VCaP (cell line): Measurements from ENCODE around the gene TP53BP2.

Experiments
- H3K27ac ChIP-seq: fragments of 450-650 bp; 2 replicates; pipeline ENCODE4 v1.5.1; 2017
- TF ChIP-seq, protein P1 (sequence below): fragments of 450-650 bp; conservative IDR thresholded peaks from 2 replicates; pipeline ENCODE4 v1.5.1; 2017; ENCODE audit warnings: mild to moderate bottlenecking, moderate library complexity

TP53BP2 gene

DNA sequence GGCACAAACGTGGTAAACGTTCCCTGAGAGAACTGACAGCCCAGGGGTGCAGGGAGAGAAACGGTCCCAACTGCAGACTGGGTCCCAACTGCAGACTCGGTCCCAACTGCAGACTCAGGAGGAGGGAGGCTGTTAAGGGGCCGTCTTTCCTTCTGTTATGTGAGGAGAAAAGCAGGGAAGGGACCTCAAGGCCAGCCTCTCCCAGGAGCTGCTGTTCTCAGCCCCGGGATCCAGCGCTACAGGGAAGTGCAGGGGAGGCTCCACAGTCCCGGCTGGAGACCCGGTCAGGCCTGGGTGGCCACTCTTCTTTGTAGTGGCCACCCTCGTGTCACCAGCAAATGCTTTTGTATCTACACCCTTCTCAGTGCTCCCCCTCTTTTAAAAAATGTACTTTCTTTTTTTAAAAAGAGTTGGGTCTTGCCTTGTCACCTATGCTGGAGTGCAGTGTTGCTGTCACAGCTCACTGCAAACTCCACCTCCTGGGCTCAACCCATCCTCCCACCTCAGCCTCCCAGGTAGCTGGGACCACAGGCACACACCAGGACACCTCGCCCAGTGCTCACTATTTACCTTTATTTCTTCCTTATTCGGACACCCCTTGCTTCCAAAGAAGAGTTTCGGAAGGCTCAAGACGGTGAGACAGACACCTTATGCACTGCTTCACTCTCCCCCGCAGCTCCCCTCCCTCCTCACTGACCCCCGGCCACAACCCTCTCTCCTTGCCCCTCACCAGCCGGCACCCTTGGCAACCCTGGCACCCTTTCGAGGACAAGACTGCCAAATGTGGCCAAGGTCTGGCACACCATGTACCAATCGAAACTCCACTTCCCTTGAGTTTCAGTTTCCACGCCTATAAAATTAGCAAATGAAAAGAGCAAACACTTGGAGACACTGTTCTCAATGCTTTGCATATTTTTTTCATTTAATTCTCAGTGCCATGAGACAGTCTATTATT, 111.6 kb downstream of the TP53BP2 start:
- TF ChIP-seq, protein P1, sequence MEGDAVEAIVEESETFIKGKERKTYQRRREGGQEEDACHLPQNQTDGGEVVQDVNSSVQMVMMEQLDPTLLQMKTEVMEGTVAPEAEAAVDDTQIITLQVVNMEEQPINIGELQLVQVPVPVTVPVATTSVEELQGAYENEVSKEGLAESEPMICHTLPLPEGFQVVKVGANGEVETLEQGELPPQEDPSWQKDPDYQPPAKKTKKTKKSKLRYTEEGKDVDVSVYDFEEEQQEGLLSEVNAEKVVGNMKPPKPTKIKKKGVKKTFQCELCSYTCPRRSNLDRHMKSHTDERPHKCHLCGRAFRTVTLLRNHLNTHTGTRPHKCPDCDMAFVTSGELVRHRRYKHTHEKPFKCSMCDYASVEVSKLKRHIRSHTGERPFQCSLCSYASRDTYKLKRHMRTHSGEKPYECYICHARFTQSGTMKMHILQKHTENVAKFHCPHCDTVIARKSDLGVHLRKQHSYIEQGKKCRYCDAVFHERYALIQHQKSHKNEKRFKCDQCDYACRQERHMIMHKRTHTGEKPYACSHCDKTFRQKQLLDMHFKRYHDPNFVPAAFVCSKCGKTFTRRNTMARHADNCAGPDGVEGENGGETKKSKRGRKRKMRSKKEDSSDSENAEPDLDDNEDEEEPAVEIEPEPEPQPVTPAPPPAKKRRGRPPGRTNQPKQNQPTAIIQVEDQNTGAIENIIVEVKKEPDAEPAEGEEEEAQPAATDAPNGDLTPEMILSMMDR, result no peak
- peak overlapping the region; percentile 91 for H3K27ac ChIP-seq

DNA sequence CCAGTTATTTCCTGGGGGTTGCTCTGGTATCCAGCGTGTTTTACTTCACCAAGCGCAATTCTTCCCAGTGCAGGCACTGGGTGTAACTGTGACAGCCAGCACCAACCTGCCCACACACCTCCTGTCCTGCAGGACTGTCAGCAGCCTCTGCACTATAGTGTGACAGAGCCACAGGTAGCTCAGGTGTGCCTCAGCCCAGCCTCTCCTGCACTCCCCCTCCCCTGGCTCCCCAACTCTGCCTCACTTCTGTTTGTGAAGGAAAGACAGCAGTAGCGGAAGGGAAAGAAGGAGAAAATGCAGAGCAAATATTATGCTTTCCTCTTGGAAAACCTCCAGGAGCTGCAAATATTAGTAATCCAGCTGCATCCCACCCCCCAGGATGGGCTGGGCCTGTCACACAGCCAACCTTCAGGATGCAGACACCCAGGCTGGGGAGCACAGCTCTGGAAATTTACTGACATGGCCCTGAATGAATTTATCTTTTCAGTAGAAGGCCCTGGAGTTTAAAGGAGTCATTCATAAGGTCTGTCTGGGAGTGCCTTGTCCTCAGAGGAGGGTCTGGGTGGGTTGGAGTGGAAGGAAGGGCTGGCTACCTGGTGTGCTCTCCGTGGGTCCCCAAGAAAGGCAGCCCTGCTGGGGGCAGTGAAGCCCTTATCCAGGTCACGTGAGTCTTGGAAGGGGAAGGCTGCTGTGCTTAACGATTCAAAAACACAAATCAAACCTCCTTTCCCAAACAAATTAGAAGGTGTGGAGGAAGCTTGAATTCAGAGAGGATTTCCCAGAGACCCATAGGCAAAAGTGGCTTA, 112.6 kb downstream of the TP53BP2 start:
- H3K27ac ChIP-seq, result peak overlapping the region; percentile 91
- TF ChIP-seq, protein P1, result no peak

DNA sequence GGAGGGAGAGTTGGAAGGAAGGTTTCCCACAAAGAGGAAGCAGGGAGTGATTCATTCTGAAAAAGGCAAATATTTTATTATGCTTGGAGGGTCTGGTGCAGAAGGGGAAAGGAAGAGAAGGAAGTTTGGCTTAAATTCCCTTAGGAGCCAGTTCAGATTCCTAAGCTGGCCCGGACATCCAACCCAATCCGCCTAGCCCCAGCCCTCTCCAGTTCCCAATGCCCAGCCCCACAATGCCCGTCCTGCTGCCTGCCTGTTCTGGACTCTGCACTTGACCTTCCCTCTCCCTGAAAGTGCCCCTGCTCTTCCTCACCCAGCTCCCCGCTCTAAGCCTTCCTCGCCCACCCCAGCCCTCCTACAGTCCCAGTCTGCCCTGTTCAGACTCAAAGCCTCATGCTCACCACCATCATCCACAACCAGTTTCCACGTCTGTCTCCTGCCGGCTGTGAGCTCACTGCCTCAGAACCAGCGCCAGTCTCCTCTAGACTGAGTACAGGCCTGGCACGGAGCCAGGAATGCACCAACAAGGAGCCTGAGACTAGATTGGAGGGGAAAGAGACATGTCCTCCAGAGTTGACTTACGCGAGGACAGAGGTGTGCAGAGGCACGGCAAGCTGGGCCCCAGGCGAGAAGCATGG, 114.5 kb downstream of the TP53BP2 start:
- TF ChIP-seq, protein P1, result no peak
- H3K27ac ChIP-seq, result peak overlapping the region; percentile 91

DNA sequence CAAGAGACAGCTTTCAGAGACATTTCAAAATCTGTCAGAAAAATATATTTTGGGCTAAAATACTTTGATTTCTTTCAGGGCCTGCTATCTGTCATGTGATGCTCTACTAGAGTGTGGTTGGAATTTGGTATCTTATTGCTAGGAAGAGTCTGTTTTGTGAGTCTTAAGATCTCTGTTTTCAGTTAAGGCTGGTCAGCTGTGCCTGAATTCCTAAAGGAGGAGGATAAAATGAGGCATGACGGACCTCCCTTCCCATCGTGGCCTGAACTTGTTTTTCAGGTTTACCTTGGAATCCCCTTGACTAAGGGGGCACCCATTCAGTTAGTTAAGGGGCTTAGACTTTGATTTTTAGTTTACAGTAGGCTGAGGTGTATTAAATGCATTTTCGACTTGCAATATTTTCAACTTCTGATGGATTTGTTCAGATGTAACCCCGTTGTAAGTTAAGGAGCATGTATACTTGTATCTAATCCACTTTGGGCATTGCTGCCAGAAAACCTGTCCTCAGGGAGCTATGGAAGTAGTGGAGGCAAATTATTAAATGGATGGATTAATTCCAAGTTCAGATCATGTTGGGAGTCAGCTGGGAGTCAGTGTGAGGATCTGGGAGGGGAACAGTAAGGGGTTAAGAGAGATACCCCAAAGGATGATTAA, 115.1 kb downstream of the TP53BP2 start:
- TF ChIP-seq, protein P1, result no peak
- H3K27ac ChIP-seq, result peak overlapping the region; percentile 91

DNA sequence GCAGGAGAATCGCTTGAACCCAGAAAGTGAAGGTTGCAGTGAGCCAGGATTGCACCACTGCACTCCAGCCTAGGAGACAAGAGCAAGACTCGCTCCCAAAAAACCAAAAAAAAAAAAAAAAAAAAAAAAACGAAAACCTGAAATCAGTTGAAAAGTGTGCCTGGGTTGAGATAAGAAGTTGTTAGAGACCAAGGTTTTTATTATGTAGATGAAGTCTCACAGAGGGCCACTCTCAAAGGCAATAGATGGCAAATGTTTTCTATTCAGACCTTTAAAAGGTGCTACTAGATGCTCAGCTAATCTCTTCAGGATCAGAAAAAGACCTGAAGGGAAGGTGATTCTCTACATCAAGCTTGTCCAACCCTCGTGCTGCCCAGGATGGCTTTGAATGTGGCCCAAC, 115.8 kb downstream of the TP53BP2 start:
- TF ChIP-seq, protein P1, result no peak

More for the DNA sequence above, 115.8 kb downstream of the TP53BP2 start:
- no peak overlapping the region for H3K27ac ChIP-seq
